Dedifferentiated amniotic fluid mesenchymal stem cell (primary cell): ENCODE measurements around the gene ZNF789.

Source experiments
- DNase-seq: peaks from one replicate; pipeline ENCODE4 v3.0.0-alpha.2; 2016; ENCODE audit errors: extremely low spot score

The ZNF789 gene

GRCh38 chr7:99504281-99504602, 31.6 kb downstream of the ZNF789 start:
- DNase-seq = peak; percentile 98

- peak; percentile 92 for DNase-seq
These were observed 32.1 kb downstream of the ZNF789 start, which contains the start of gene ZKSCAN5 for GRCh38 chr7:99504603-99505323. Gene ZKSCAN5, plus strand, starts transcription at chr7:99504662. Its CDS starts 1,383 bp downstream, at chr7:99506045.

- no peak for DNase-seq
These were observed 32.6 kb downstream of the ZNF789 start for GRCh38 chr7:99505324-99505662.

GRCh38 chr7:99514050-99514449, 41.4 kb downstream of the ZNF789 start:
- no peak for DNase-seq

- DNase-seq = no peak
These were observed 48.7 kb downstream of the ZNF789 start for GRCh38 chr7:99521399-99521798.

- no peak for DNase-seq
These were observed 53.2 kb downstream of the ZNF789 start for GRCh38 chr7:99525713-99526440.

GRCh38 chr7:99531354-99531765, 58.7 kb downstream of the ZNF789 start:
- no peak for DNase-seq

GRCh38 chr7:99535667-99536066, 63.0 kb downstream of the ZNF789 start:
- no peak for DNase-seq
